H1 (cell line): ENCODE measurements around the gene PLPPR2. TPM values are rescaled to one million over a fixed set of nuclear protein-coding genes. Genes with fewer than 3 reads are reported as not detected.

Experiments used
- USF2 ChIP-seq: IDR thresholded peaks from 2 replicates; pipeline ENCODE4 v1.6.1; 2011; ENCODE audit warnings: low read length, improper control_type of control experiment
- polyA plus RNA-seq, 7 experiments: library from polyadenylated mRNA; depleted of rRNA in 3 of 7; stranded (reverse) in 5 of 7; unstranded in 2 of 7; fragments of >200 nt in 5 of 7; fragments of 200-250 nt in 2 of 7; gene quantifications; 1 replicate in 5 of 7; 2 replicates in 1 of 7; 4 replicates in 1 of 7; pipeline versions ENCODE4 v1.2.1 to v1.2.3, GENCODE V29; 2011 to 2013; ENCODE audit warnings: missing spikeins in 2 of 7, mixed read lengths in 2 of 7
- total RNA-seq: library from RNA; stranded (reverse); fragmentation: NEBNext Ultra II Directional; extraction: Animal tissue kit (Norgen Biotek cat#: 25700); gene quantifications from 2 replicates; pipeline ENCODE4 v1.2.1, GENCODE V29; 2021

PLPPR2 gene
- total and polyA plus RNA-seq, 2 of the 8 experiments (the other 6 are each of a cell fraction or from before 2014, with no cell fraction given), result 7.2 to 11.7 TPM

- no peak for TF ChIP-seq USF2
- TF ChIP-seq, all 59 proteins: peak for 6
Observed at GRCh38 chr19:11321191-11322126, 33.8 kb upstream of the PLPPR2 start (continued).
